Suprapubic skin (tissue), 4 donors: Measurements from ENCODE around the gene HIRA. TPM values are rescaled to one million over a fixed set of nuclear protein-coding genes. Genes with fewer than 3 reads are reported as not detected.
"Not testable (repeated sequence)": the region's sequence is repeated elsewhere in the genome, so short reads cannot be mapped to it uniquely, and the experiment has no call there.

Source experiments
- DNase-seq, 2 donors: peaks; one replicate each; pipeline ENCODE4 v3.0.0-alpha.2; 2019; ENCODE audit warnings: low spot score in 2 of 2
- H3K27ac ChIP-seq: fragments of 200-600 bp; sonication (generic); one replicate; pipeline ENCODE4 v1.5.1; 2019
- H3K27me3 ChIP-seq: fragments of 200-600 bp; sonication (generic); one replicate; pipeline ENCODE4 v1.5.1; 2019
- H3K36me3 ChIP-seq: fragments of 200-600 bp; sonication (generic); one replicate; pipeline ENCODE4 v1.5.1; 2019
- H3K4me1 ChIP-seq: fragments of 200-600 bp; sonication (generic); one replicate; pipeline ENCODE4 v1.5.1; 2019
- H3K4me3 ChIP-seq: fragments of 200-600 bp; sonication (generic); one replicate; pipeline ENCODE4 v1.5.1; 2019; ENCODE audit warnings: mild to moderate bottlenecking
- H3K9me3 ChIP-seq: fragments of 200-600 bp; sonication (generic); one replicate; pipeline ENCODE4 v1.5.1; 2019
- CTCF ChIP-seq, 2 donors: fragments of 200-600 bp in 1 of 2; fragments of 450-650 bp in 1 of 2; sonication (generic) in 1 of 2; IDR thresholded peaks; one replicate each; pipeline ENCODE4 v1.5.1; 2016 to 2019; ENCODE audit warnings: antibody characterized with exemption in 2 of 2, mild to moderate bottlenecking in 1 of 2, moderate library complexity in 1 of 2
- EP300 ChIP-seq: sonication (generic); formaldehyde crosslinking; IDR thresholded peaks from one replicate; pipeline ENCODE4 v1.6.1; 2017; ENCODE audit warnings: antibody characterized with exemption
- POLR2A ChIP-seq, 2 donors: fragments of 450-650 bp; IDR thresholded peaks; one replicate each; pipeline ENCODE4 v1.6.1; 2017; ENCODE audit warnings: antibody characterized with exemption in 2 of 2, mild to moderate bottlenecking in 2 of 2, moderate library complexity in 2 of 2
- POLR2AphosphoS5 ChIP-seq, 3 donors: sonication (generic); formaldehyde crosslinking; IDR thresholded peaks; one replicate each; pipeline ENCODE4 v1.6.1; 2017; ENCODE audit warnings: antibody characterized with exemption in 3 of 3
- WGBS: methylation state at CpG from one replicate; pipeline ENCODE4 v1.1.5; 2018; 5-methylcytosine and 5-hydroxymethylcytosine counted together
- total RNA-seq, 4 donors: library from RNA; depleted of rRNA; stranded (reverse); fragments of >200 nt; gene quantifications; one replicate each; pipeline ENCODE4 v1.1.0, GENCODE V29; 2016

Gene HIRA
- total RNA-seq, 4 donors from 2014 or later: 17.7 to 25.1 (median 22.5) TPM

GRCh38 chr22:19331975-19332374 is 99.6 kb downstream of the HIRA start:
- Histone ChIP-seq H3K4me1 (no peaks in the 10 kb centered on the region), H3K4me3 (no peak overlapping the region), H3K36me3 (peaks cover 74% of the 10 kb centered on the region), H3K27ac (no peak overlapping the region), H3K9me3 (no peaks in the 10 kb centered on the region), H3K27me3 (no peaks in the 10 kb centered on the region)
- TF ChIP-seq CTCF (IDR thresholded peaks at IDR 0.05) (no peak), POLR2AphosphoS5 (IDR thresholded peaks at IDR 0.05) (no peak), POLR2A (IDR thresholded peaks at IDR 0.05) (no peak), EP300 (no peak)
- WGBS: over 99% methylated on average over 5 of the region's 5 CpGs
- no peak for DNase-seq

GRCh38 chr22:19331474-19331873 is 100.1 kb downstream of the HIRA start:
- Histone ChIP-seq H3K4me3 (no peak overlapping the region), H3K9me3 (no peaks in the 10 kb centered on the region), H3K36me3 (peaks cover 69% of the 10 kb centered on the region), H3K27me3 (no peaks in the 10 kb centered on the region), H3K4me1 (no peaks in the 10 kb centered on the region), H3K27ac (no peak overlapping the region)
- no peak for TF ChIP-seq POLR2AphosphoS5 (IDR thresholded peaks at IDR 0.05)
- no peak for TF ChIP-seq EP300
- no peak for TF ChIP-seq CTCF (IDR thresholded peaks at IDR 0.05)
- TF ChIP-seq POLR2A (IDR thresholded peaks at IDR 0.05): no peak
- 97% methylated on average over 7 of the region's 7 CpGs for WGBS
- DNase-seq: no peak

- WGBS: 95% methylated on average over 11 of the region's 13 CpGs
- TF ChIP-seq POLR2A (IDR thresholded peaks at IDR 0.05) (no peak), CTCF (IDR thresholded peaks at IDR 0.05) (no peak), EP300 (no peak), POLR2AphosphoS5 (IDR thresholded peaks at IDR 0.05) (no peak)
- Histone ChIP-seq H3K4me3 (no peak overlapping the region), H3K36me3 (peaks cover 64% of the 10 kb centered on the region), H3K27me3 (no peaks in the 10 kb centered on the region), H3K9me3 (no peaks in the 10 kb centered on the region), H3K4me1 (no peaks in the 10 kb centered on the region), H3K27ac (no peak overlapping the region)
- no peak for DNase-seq
Measured at GRCh38 chr22:19330865-19331418, 100.6 kb downstream of the HIRA start.

- not testable (repeated sequence) for H3K4me1 ChIP-seq, DNase-seq, H3K4me3 ChIP-seq, H3K27me3 ChIP-seq, H3K9me3 ChIP-seq, H3K27ac ChIP-seq
- WGBS: 94% methylated on average over 5 of the region's 5 CpGs
- peaks cover 57% of the 10 kb centered on the region for H3K36me3 ChIP-seq
Measured at GRCh38 chr22:19330205-19330604, 101.3 kb downstream of the HIRA start.

- H3K4me1 ChIP-seq: no peaks in the 10 kb centered on the region
- TF ChIP-seq EP300 (no peak), CTCF (IDR thresholded peaks at IDR 0.05) (no peak), POLR2A (IDR thresholded peaks at IDR 0.05) (no peak), POLR2AphosphoS5 (IDR thresholded peaks at IDR 0.05) (no peak)
- no peak for DNase-seq
- H3K27ac ChIP-seq: no peak overlapping the region
- H3K36me3 ChIP-seq: peaks cover 49% of the 10 kb centered on the region
- no peaks in the 10 kb centered on the region for H3K27me3 ChIP-seq
- WGBS: 92% methylated on average over 3 of the region's 3 CpGs
- no peak overlapping the region for H3K4me3 ChIP-seq
- H3K9me3 ChIP-seq: no peaks in the 10 kb centered on the region
Measured at GRCh38 chr22:19329454-19329853, 102.1 kb downstream of the HIRA start.
